HG02798 (cell line): Measurements from ENCODE around the gene WBP11.

ENCODE experiments used
- ATAC-seq: cut with Tn5 transposase; IDR thresholded peaks from one replicate; pipeline ENCODE4 v1.9.1; 2021; ENCODE audit warnings: mild to moderate bottlenecking; ENCODE audit not compliant: unreplicated experiment, poor library complexity

WBP11 gene

GRCh38 chr12:14803011-14803829 is at the start of gene WBP11, which contains the start of gene C12orf60:
Gene WBP11, minus strand, starts transcription at chr12:14803478. Its CDS starts 2,095 bp downstream, at chr12:14801383.
Gene C12orf60, plus strand, starts transcription at chr12:14803670. Its CDS starts 19,266 bp downstream, at chr12:14822936.
- peak; percentile 100 for ATAC-seq

- ATAC-seq: no peak
Measured at GRCh38 chr12:14852880-14853279, 49.6 kb upstream of the WBP11 start.

- ATAC-seq: peak; percentile 86
Measured at GRCh38 chr12:14850929-14851663, 47.8 kb upstream of the WBP11 start.

GRCh38 chr12:14849661-14850060 is 46.4 kb upstream of the WBP11 start:
- ATAC-seq: no peak

- ATAC-seq: no peak
Measured at GRCh38 chr12:14846876-14847580, 43.8 kb upstream of the WBP11 start.

GRCh38 chr12:14846042-14846587 is 42.8 kb upstream of the WBP11 start:
- ATAC-seq: no peak

- ATAC-seq: peak; percentile 51
Measured at GRCh38 chr12:14845350-14845750, 42.1 kb upstream of the WBP11 start.

- no peak for ATAC-seq
Measured at GRCh38 chr12:14844401-14844800, 41.1 kb upstream of the WBP11 start.

GRCh38 chr12:14843425-14843887 is 40.2 kb upstream of the WBP11 start, which contains the start of gene ART4:
Gene ART4, minus strand, starts transcription at chr12:14843526. Its CDS starts 413 bp downstream, at chr12:14843113.
- no peak for ATAC-seq

- no peak for ATAC-seq
Measured at GRCh38 chr12:14842315-14842714, 39.0 kb upstream of the WBP11 start.

- no peak for ATAC-seq
Measured at GRCh38 chr12:14841761-14842160, 38.5 kb upstream of the WBP11 start.

- no peak for ATAC-seq
Measured at GRCh38 chr12:14840616-14841015, 37.3 kb upstream of the WBP11 start.

GRCh38 chr12:14839262-14839661 is 36.0 kb upstream of the WBP11 start:
- ATAC-seq: no peak

- ATAC-seq: no peak
Measured at GRCh38 chr12:14836336-14837210, 33.3 kb upstream of the WBP11 start.

- no peak for ATAC-seq
Measured at GRCh38 chr12:14834509-14834908, 31.2 kb upstream of the WBP11 start.

GRCh38 chr12:14833952-14834351 is 30.7 kb upstream of the WBP11 start:
- no peak for ATAC-seq

GRCh38 chr12:14833336-14833735 is 30.1 kb upstream of the WBP11 start:
- ATAC-seq: no peak

- ATAC-seq: peak; percentile 87
Measured at GRCh38 chr12:14828892-14829291, 25.6 kb upstream of the WBP11 start.

GRCh38 chr12:14827043-14827442 is 23.8 kb upstream of the WBP11 start:
- ATAC-seq: no peak
